Measurements from ENCODE around the gene SFXN5.

The SFXN5 gene

DNA sequence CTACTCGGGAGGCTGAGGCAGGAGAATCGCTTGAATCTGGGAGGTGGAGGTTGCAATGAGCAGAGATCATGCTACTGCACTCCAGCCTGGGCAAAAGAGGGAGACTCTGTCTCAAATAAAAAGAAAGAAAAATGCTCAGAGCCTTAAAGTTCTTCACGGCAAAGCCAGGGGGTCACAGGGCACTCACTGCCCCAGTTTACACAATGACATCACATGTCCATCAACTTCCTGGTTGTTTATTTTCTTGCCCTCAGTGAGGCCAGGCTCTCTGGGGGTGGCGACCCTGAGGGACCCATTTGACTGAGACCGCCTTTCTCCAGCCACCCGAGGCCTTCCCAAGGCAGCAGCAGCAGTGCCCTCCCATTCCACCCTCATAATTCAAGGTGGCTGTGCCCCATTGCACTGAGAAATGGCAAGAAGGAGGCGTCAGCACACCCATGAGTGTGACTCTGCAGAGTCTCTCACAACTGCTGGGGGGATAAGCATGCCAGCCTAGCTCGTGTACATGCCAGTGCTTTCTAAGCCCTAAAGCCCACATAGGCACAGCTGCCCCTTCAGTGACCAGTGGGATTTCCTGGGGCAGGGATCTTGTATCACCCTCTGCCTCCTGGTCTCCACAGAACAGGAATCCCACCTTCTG, 50.0 kb downstream of the SFXN5 start:
- no peak for DNase-seq (ENCODE audit: low read depth in 2 of 2)

DNA sequence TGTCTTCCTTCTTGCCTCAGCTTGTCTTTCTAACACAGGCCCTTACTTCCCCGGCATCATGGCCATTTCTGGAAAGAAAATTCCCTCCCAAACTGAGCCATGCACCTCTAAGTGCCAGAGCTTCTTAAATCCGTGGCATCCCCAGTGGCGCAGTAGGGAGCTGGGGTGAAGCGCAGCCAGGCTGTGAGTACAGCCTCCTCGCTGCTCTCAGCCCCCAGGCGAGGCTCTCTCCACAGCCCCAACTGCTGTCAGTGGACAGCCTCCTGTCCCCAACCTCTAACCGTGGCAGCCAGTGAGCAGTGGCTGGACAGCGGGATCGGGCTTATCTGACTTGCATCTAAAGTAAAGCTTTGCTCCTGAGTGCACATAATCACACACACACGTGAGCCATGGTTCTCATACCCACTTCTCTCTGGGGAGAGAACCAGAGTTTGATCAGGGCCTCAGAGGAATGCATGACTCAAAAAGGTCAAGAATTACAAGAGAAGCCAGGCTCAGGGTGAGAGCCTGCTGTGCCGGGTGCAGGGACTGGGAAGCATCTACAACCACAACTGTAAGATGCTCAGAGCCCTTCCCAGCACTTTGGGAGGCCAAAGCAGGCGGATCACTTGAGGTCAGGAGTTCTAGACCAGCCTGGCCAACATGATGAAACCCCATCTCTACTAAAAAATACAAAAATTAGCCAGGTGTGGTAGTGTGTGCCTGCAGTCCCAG, 50.7 kb downstream of the SFXN5 start:
- DNase-seq (ENCODE audit: low read depth in 2 of 2), result no peak

DNA sequence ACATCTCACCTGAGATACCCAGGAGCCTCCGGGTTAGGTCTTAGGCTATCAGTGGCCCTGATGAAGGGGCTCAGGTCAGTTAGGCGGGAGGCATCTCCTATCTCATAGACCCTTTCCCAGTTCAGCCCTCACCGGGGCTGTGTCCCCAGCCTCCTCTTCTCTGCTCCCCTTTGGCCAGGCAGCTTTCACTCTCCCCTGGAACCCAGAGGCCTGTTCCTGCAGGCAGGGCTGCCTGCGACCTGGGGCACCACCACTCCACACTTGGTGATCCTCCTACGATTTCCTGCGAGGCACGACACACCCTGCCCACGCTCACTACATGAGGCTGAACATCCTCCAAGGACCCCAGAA, 51.2 kb downstream of the SFXN5 start:
- no peak for DNase-seq (ENCODE audit: low read depth in 2 of 2)

DNA sequence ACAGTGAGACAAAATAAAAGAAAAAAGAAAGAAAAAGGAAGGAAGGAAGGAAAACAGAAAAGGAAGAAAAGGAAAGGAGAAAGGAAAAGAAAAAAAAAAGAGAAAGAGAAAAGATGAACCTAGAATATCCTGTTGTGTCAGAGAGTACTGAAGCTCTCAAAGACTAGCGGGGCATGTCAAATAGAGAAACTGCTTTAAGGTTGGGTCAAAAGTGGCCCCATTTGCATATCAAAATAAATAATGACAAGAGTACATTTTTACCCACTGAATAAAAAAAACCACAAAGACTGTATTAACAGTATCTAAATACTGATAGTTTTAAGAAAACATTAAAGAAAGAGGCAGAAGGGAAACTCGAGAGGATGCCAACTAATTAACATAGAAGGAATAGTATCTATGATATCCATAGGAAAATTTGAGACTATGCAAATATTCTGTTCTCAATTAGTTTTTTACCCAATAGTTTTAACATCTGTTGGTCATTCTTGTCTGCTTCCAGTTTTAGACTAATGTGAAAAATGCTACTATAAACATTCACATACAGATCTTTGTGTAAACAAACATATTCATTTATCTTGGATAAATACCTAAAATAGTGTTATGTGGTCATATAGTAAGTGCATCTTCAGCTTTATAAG, 53.2 kb downstream of the SFXN5 start:
- no peak for DNase-seq (ENCODE audit: low read depth in 2 of 2)

DNA sequence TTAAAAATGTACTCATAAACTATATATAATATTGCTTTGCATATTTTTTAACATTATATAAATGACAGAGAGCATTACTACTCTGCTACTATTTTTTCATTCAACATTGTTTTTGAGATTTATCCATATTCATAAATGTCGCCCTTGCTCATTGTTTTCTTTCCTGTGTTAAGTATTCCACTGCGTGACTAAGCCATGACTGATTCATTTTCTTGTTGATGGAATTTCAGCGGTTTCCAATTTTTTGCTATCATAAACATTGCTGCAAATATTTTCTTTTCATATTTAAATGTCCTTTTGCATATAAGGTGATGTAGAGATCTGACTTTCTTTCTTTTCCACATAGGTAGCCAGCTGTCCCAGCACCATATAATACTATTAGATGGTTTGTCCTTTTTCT, 57.6 kb downstream of the SFXN5 start:
- no peak for DNase-seq (ENCODE audit: low read depth in 2 of 2)

DNA sequence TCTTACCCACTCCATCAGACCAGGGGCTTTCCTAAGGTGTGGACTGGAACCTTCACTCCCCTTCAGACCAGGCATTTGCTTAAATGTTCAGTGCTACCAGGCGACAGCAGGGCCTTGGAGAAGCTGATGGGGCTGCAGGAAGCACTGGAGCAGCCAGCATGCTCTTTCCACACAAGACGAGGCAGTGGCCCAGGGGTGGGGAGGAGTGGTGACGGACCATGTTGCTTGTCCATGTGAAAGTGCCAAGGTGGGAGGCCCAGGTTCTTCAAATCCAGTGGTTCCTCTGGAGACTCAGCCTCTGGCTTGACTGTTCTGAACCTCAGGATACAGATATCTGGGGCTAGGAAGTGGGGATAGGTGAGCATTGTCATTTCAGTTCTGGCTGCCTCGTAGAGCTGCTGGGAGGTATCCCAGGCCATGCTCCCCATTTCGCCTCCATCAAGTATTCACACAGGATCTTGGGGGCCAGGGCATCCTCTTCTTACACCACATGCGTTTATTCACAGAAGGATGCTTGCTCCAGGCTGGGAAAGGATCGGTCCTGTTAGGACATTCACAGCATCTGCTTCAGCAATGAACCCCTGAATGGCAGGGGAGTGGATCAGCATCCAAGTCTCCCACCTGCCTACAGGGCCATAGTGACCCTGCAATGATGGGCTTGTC, 62.2 kb downstream of the SFXN5 start:
- no peak for DNase-seq (ENCODE audit: low read depth in 2 of 2)

DNA sequence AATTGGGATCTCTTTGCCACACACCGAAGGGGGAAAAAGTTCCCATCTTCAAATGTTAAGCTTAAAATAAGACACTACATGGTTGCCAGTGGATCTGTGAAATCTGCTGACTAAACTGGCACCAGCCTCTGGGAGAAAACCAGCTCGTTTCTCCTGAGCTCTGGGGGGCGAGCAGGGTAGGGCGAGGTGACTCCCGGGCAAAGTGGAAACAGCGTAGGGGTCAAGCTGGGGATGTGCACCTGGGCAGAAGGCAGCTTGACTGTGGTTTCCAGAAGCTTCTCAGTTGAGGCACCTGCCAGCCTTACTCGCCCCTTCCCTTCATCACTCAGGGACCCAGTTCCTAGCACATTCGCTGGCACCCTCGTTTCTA, 62.8 kb downstream of the SFXN5 start:
- no peak for DNase-seq (ENCODE audit: low read depth in 2 of 2)

DNA sequence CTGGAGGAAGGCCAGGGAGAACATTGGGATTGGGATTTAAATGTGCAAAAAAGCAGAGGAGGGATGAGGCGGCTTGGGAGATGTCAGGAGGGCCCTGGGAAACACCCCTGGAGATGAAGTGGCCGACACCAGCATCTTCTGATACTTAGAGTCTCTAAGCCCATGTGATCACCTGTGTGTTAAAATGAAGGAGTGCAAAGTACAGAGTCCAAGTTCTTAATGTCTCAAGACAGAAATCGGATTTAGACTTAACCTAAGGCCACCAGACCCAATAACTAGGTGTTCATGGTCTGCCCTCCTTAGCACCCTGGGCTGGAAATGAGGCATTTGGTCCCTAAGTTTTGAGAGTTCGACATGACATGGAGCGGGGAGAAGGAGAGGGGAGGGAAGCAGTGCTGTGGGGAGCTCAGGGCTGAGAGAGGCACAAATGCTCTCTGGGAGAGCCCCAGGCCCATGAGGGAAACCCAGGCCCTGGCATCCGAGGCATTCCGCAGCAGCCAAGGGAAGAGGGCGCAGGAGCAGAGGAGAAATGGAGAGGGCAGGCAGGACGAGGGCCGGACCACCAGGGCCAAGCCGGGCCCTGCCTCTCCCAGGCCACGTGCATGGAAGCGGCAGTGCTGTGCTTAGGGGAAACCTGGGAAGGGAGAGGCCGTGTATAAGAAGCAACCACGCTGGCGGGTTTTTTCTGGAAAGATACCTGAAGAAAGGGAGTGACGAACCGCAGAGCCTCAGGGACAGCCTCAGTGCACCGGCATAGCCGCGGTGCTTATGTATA, 63.3 kb downstream of the SFXN5 start:
- no peak for DNase-seq (ENCODE audit: low read depth in 2 of 2)

DNA sequence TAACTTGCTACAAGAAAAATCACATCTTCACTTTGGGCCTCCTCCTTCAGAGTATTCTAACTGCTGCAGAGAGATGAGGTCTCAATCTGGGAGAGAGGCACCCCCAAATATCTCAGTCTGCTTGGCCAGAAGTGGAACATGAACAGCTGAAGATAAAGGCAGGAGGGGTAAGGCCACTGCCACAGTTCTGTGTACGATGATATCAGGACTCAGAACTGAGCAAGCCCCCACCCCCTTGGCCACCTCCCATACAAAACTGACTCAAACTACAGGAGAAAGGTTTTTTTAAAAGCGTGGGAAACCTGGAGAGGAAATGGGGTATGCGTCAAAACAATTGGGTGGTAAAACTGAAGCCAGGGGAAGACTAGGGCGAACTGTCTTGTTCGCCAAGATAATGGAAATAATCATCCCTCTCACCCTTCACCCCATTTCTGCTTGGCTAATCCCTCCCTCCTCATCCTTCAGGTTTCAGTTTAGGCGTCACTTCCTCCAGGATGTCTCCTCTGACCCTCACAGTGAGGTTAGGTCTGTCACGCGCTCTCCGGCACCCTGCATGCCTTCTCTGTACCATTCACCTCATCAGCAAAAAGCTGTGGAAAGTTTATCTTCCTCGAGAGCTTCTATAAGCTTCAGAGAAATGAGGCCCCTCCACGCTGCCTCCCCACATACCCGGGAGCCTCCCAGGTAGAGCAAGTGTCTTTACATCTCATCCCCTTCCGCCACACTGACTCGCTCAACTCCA, 64.4 kb downstream of the SFXN5 start:
- DNase-seq (ENCODE audit: low read depth in 2 of 2), result no peak

DNA sequence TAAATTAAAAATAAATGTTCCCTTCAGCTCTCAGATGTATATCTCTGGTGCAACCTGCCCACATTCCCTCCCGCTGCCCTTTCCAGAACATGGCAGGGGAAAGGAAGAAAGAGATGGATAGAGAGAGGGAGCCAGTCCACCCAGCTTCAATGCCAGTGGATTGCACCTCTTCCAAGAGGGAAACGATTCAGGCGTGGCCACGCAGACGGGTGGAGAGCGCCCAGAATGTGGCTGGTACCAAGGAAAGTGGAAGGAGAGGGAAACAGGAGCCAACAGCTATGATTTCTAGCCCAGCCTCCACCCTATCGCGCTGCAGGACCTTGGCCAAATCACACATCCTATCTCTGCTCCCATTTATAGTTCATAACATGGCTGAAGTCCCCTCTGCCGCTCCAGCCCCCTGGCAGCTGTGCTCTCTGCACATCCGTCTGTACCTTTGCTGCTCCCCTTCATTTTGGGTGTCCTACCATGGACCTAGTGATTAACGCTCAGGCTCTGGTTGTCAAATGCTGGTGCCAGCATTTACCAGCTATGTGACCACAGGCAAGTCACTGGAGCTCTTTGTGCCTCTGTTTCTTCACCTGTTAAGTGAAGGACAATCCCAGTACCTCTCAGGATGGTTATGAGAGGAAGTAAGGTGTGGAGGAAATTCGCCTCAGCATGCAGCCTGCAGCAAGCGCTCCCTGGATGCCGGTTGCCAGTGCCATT, 66.5 kb downstream of the SFXN5 start:
- DNase-seq (ENCODE audit: low read depth in 2 of 2), result no peak

DNA sequence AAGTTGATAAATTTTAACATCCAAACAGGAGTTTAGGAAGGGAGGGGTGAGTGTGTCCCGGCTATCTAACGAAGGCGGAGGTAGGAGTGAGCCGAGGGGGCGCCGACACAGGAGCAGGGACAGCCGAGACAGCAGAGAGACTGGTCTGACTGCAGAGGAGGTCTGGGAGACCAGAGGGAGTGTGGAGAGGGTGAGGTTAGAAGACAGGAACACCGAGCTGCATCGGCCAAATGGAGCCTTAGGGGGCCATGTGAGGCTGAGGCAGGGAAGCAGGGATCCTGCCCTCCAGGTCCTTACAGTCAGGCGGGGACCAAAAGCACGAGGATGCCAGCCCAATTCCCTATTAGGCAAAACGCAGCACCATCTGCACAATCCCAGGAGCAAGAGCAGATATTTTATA, 67.0 kb downstream of the SFXN5 start:
- no peak for DNase-seq (ENCODE audit: low read depth in 2 of 2)

DNA sequence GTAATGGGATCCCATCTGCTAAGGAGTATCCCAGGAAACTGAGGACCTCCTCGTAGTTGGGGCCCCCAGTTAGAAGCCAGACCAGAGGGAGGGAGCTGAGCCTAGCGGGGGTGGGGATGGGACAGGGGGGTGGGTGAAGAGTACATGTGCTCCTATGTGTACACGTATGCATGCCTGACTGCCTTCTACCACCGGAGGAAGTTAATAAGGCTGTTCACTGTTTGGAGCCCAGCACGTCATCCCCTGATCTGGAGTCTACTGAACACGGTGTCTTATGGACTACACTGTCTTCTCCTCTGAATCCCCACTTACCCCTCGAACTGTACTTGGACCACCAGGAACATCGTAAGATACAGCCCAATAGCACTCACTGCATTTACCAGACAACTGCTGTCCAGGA, 68.5 kb downstream of the SFXN5 start:
- DNase-seq (ENCODE audit: low read depth in 2 of 2), result no peak

DNA sequence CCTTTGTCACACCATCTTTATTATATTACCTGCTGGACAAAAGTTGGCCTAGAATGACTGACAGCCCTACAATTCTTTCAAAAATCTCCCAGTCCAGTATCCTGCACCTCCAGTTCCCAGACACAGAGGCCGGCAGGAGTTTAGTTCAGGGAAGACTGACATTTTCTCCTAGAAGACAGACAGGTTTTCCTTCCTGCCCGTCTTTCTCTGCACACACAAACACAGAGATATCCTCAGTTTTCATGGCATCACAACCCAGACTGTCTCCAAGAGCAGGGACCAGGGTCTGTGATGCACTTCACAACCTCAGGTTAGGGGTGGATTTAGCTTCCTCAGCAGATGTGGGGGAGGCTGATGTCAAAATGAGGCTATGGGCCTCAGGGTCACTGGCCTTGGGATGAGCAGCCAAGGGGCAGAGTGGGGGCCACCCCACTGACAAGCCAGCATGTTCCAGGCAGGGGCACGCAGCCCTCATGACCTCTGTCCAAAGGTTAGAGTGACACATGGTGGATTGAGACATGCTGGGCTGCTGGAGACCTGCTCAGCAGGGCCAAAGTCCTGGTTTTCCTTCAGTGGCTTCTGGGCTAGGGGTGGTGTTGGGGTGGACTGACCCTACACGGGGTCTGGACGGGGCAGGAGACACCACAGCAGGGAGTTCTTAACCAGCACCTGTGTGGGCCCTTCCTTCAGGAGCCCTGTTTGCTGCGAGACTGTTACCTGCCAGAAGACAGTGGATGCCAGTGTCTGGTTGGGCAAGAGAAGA, 70.5 kb downstream of the SFXN5 start:
- DNase-seq (ENCODE audit: low read depth in 2 of 2), result no peak

DNA sequence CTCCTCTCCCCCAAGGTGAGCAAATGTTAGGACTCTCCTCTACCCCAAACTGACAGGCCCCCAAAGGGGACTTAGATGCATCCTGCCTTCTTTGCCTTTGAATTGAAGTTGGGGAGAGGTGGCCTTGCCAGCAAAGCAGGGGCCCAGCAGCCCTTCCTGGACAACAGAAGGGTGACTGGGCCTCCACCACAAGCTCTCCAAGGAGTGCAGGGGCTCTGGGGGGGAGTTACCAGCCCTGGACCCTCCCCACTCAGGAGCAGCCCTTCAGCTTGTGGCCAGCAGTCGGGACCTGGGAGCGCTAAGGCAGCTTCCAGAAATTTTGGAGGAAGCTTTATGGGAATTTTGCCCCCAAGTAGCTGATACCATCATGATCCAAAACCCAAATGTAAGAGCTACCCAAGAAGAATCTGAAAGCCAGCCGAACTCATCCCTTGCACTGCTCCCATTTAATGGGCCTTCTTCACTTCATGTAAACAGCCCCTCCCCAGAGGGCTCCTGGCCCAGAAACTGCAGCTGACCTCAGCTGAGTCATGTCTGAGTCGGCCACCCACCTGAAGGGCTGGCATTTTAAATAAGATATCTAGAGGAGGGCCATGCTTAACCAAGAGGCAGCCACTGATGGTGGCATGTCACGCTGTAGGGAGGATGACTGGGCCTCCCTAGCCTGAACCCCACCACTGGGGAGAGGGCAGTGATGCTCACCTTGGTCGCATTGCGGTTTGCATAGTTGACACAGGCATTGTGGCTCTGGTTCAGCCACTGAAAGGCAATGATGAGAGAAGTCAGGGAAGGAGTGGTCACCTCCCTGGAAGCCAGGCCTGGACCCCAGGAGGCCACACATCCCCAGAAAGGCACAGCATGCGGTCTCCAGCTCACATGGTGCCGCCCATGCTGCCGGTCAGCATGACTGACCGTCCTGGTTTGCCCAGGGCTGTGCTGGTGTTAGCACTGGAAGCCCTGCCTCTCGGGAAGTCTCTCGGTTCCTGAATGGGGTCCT, 71.5 kb downstream of the SFXN5 start:
- DNase-seq (ENCODE audit: low read depth in 2 of 2), result no peak

DNA sequence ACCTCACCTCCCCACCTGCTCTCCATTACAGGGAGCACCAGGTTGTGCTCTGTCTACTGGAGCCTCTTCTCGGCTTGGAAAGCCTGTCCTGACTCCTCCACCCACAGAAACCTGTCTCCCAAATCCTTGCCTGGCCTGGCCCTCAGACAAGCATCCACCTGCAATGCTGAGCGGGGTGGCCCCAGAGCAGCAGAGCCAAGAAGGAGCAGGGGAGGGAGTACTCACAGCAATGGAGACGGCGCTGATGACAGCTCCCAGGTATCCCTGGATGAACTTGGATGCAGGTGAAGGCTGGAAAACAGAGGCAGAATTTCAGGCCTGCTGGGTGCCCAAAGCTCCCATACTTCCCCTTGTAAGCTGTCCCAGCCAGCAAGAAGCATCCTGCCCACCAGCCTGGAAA, 72.8 kb downstream of the SFXN5 start:
- DNase-seq (ENCODE audit: low read depth in 2 of 2), result no peak

DNA sequence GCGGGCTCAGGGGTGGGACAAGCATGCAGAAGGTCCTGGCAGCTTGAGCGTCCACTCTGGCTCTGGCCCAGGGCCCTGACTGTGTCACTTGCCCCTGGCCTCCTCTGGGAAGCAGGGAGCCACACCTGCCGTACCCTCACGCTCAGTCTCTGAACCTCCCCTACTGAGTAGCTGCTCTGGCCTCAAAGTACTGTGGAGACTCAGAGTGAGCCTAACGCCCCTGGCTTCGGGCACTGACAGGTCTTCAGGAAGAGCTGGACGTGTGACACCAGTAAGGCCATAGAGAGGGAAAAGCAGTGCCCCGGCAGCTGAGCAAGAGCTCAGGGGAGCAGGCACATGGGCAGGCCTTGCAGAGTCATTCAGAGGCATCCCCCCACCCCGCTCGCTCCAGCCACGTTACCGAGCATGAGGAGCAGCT, 73.3 kb downstream of the SFXN5 start:
- DNase-seq (ENCODE audit: low read depth in 2 of 2), result no peak

DNA sequence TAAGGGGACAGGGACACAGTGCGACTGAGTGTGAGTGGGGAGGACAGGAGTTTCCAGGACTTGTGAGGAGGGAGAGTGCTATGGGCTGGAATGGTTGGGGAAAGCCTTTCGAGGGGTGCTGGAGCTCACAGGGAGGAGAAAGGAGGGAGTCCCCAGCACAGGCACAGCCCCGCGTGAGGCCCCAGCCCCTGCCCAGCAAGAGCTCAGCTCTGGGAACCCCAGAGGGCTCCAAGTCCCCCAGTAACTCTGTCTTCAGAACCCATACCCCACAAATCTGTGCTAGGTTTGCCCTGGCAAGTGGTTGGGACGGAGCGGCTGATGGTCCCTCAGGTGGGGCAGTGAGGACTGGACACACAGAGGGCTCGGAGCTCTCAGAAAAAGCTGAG, 75.4 kb downstream of the SFXN5 start:
- no peak for DNase-seq (ENCODE audit: low read depth in 2 of 2)

DNA sequence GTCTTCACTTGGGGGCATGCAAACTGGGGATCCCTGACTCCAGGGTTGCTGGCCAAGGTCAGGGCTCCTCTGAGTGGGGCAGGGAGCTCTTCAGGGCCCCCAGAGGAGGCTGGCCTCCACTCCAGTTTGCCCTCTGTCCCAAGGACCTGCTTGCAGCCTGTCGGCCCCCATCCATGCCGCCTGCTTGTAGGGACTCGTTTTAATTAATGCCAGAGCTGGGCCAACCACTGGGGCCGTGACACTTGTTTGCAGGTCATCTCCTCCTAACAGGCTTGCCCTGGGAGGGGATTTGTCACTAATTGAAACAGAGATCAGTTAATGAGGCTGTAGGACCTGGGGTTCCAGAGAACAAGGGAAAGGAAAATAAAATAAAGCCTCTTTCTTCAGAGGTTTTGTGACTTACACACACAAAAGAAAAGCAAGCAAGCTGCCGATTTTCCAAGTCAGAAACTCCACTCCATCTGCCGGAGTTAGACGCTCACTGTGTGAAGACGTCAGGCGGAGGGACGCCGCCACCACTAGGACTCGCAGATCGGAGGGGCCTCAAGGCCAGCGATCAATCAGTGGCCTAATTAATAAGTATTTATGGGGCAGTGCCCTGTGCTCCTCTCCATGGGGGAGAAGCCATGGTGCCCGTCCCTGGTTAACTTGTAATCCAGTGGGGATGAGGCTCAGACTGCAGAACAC, 75.9 kb downstream of the SFXN5 start:
- no peak for DNase-seq (ENCODE audit: low read depth in 2 of 2)
